Suprapubic skin (tissue), 4 donors: ENCODE measurements around the gene GSAP. TPM values are rescaled to one million over a fixed set of nuclear protein-coding genes. Genes with fewer than 3 reads are reported as not detected.
"Not testable (repeated sequence)": the region's sequence is repeated elsewhere in the genome, so short reads cannot be mapped to it uniquely, and the experiment has no call there.

ENCODE experiments used
- DNase-seq, 2 donors: peaks; one replicate each; pipeline ENCODE4 v3.0.0-alpha.2; 2019; ENCODE audit warnings: low spot score in 2 of 2
- H3K27ac ChIP-seq: fragments of 200-600 bp; sonication (generic); one replicate; pipeline ENCODE4 v1.5.1; 2019
- H3K27me3 ChIP-seq: fragments of 200-600 bp; sonication (generic); one replicate; pipeline ENCODE4 v1.5.1; 2019
- H3K36me3 ChIP-seq: fragments of 200-600 bp; sonication (generic); one replicate; pipeline ENCODE4 v1.5.1; 2019
- H3K4me1 ChIP-seq: fragments of 200-600 bp; sonication (generic); one replicate; pipeline ENCODE4 v1.5.1; 2019
- H3K4me3 ChIP-seq: fragments of 200-600 bp; sonication (generic); one replicate; pipeline ENCODE4 v1.5.1; 2019; ENCODE audit warnings: mild to moderate bottlenecking
- H3K9me3 ChIP-seq: fragments of 200-600 bp; sonication (generic); one replicate; pipeline ENCODE4 v1.5.1; 2019
- EP300 ChIP-seq: sonication (generic); formaldehyde crosslinking; IDR thresholded peaks from one replicate; pipeline ENCODE4 v1.6.1; 2017; ENCODE audit warnings: antibody characterized with exemption
- POLR2A ChIP-seq, 2 donors: fragments of 450-650 bp; IDR thresholded peaks; one replicate each; pipeline ENCODE4 v1.6.1; 2017; ENCODE audit warnings: antibody characterized with exemption in 2 of 2, mild to moderate bottlenecking in 2 of 2, moderate library complexity in 2 of 2
- POLR2AphosphoS5 ChIP-seq, 3 donors: sonication (generic); formaldehyde crosslinking; IDR thresholded peaks; one replicate each; pipeline ENCODE4 v1.6.1; 2017; ENCODE audit warnings: antibody characterized with exemption in 3 of 3
- WGBS: methylation state at CpG from one replicate; pipeline ENCODE4 v1.1.5; 2018; 5-methylcytosine and 5-hydroxymethylcytosine counted together
- total RNA-seq, 4 donors: library from RNA; depleted of rRNA; stranded (reverse); fragments of >200 nt; gene quantifications; one replicate each; pipeline ENCODE4 v1.1.0, GENCODE V29; 2016
- TF ChIP-seq, protein P1 (sequence below), 2 donors: fragments of 200-600 bp in 1 of 2; fragments of 450-650 bp in 1 of 2; sonication (generic) in 1 of 2; IDR thresholded peaks; one replicate each; pipeline ENCODE4 v1.5.1; 2016 to 2019; ENCODE audit warnings: antibody characterized with exemption in 2 of 2, mild to moderate bottlenecking in 1 of 2, moderate library complexity in 1 of 2

GSAP gene
- total RNA-seq, 4 donors from 2014 or later = 11.8 to 52.8 (median 17.2) TPM

DNA sequence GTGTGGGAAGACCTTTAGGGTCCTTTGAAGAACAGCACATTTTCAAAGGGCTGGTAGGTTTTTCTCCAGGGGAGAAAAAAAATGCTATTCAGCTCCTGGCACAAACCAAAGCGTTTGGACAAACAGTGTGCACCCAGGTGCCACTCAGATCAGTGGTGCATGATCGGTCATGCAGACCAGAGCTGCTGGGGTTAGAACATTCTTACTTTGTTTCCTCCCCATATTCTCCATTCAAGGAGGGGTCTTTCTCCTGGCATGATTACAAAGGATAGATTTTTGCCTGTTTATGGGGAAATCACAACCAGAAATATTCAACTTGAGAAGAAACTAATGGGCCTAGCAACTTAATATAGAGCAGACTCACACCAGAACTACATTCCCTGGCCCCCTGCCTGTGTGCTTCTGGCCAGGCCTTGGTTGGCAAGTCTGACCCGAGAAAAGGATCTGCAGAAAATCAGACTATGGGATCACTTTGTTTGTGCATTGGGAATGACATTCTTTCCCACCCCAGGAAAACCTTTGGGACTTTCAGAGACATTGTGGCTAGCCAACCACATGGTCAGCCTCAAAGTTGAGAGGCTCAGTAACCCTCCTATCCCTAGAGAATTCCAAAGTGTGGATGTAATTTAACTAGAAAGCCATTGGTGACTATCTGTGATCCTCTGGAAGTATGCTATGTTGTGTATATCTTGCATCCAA lies 134.2 kb downstream of the GSAP start:
- H3K36me3 ChIP-seq = peaks cover 2% of the 10 kb centered on the region
- DNase-seq = no peak
- H3K4me1 ChIP-seq = peaks cover 26% of the 10 kb centered on the region
- H3K27me3 ChIP-seq = no peaks in the 10 kb centered on the region
- 67% methylated on average over 3 of the region's 3 CpGs for WGBS
- no peaks in the 10 kb centered on the region for H3K9me3 ChIP-seq
- TF ChIP-seq POLR2AphosphoS5 (IDR thresholded peaks at IDR 0.05) (no peak), POLR2A (IDR thresholded peaks at IDR 0.05) (no peak), EP300 (no peak)
- TF ChIP-seq, protein P1, sequence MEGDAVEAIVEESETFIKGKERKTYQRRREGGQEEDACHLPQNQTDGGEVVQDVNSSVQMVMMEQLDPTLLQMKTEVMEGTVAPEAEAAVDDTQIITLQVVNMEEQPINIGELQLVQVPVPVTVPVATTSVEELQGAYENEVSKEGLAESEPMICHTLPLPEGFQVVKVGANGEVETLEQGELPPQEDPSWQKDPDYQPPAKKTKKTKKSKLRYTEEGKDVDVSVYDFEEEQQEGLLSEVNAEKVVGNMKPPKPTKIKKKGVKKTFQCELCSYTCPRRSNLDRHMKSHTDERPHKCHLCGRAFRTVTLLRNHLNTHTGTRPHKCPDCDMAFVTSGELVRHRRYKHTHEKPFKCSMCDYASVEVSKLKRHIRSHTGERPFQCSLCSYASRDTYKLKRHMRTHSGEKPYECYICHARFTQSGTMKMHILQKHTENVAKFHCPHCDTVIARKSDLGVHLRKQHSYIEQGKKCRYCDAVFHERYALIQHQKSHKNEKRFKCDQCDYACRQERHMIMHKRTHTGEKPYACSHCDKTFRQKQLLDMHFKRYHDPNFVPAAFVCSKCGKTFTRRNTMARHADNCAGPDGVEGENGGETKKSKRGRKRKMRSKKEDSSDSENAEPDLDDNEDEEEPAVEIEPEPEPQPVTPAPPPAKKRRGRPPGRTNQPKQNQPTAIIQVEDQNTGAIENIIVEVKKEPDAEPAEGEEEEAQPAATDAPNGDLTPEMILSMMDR (IDR thresholded peaks at IDR 0.05) = no peak
- H3K27ac ChIP-seq = no peak overlapping the region
- H3K4me3 ChIP-seq = no peak overlapping the region

DNA sequence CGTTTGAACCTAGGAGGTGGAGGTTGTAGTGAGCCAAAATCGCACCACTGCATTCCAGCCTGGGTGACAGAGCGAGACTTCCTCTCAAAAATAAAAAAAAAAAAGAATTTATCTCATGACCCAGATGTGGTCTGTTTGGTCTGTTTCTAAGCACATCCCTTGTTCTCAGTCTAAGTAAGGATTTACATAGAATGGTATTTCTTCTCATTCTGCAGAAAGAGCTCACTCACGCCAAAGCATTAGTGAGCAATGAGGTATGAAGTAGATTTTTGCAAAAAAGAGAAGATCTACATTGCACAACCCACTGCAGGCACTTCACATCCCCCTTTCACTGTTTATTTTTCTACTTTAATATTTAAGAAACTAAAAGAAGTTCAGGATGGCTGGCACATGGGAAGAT lies 140.0 kb downstream of the GSAP start:
- Histone ChIP-seq H3K4me1 (no peaks in the 10 kb centered on the region), H3K36me3 (peaks cover 2% of the 10 kb centered on the region), H3K27me3 (no peaks in the 10 kb centered on the region), H3K4me3 (no peak overlapping the region), H3K27ac (no peak overlapping the region), H3K9me3 (no peaks in the 10 kb centered on the region)
- WGBS = 90% methylated on average over 4 of the region's 4 CpGs
- TF ChIP-seq POLR2A (IDR thresholded peaks at IDR 0.05) = no peak
- no peak for TF ChIP-seq POLR2AphosphoS5 (IDR thresholded peaks at IDR 0.05)
- no peak for TF ChIP-seq EP300
- TF ChIP-seq, protein P1 (IDR thresholded peaks at IDR 0.05) = no peak
- no peak for DNase-seq

DNA sequence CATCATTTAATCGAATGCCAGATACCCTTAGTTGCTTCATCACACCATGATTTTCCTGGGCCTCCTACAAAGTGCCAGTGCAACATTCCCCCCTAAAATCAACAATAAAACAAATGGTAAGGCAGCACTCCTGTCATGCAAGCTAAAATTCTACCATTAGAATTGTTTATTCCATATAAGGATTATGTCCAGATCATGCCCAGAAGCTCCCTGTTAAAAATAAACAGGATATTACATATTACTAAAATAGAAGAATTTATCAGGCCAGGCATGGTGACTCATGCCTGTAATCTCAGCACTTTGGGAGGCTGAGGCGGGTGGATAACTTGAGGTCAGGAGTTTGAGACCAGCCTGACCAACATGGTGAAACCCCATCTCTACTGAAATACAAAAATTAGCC lies 140.5 kb downstream of the GSAP start:
- 91% methylated on average over 2 of the region's 2 CpGs for WGBS
- not testable (repeated sequence) for H3K27ac ChIP-seq, H3K36me3 ChIP-seq, H3K4me1 ChIP-seq, H3K27me3 ChIP-seq, DNase-seq, H3K4me3 ChIP-seq, H3K9me3 ChIP-seq

DNA sequence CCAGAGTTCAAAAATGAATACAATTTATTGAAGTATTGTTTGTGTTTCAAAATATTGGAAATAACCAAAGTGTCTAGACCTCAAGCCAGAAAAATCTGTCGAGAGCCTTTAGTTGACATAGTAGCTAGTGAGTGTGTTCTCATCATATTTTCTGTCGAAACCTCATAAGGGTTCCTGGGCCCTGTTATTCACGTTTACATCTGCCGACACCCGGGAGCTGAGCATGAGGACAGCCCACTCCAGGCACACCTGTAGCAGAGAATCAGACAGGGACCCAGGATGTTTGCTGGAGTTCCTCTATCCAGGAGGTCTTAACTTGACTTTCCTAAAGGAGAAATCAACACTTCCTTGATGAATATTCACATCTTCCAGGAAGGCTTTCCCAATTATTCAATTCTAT lies 144.4 kb downstream of the GSAP start:
- Histone ChIP-seq H3K36me3 (no peaks in the 10 kb centered on the region), H3K27ac (no peak overlapping the region), H3K27me3 (no peaks in the 10 kb centered on the region), H3K4me1 (no peaks in the 10 kb centered on the region), H3K9me3 (no peaks in the 10 kb centered on the region), H3K4me3 (no peak overlapping the region)
- 87% methylated on average over 5 of the region's 5 CpGs for WGBS
- TF ChIP-seq POLR2AphosphoS5 (IDR thresholded peaks at IDR 0.05) (no peak), EP300 (no peak), POLR2A (IDR thresholded peaks at IDR 0.05) (no peak)
- TF ChIP-seq, protein P1 (IDR thresholded peaks at IDR 0.05) = no peak
- no peak for DNase-seq

DNA sequence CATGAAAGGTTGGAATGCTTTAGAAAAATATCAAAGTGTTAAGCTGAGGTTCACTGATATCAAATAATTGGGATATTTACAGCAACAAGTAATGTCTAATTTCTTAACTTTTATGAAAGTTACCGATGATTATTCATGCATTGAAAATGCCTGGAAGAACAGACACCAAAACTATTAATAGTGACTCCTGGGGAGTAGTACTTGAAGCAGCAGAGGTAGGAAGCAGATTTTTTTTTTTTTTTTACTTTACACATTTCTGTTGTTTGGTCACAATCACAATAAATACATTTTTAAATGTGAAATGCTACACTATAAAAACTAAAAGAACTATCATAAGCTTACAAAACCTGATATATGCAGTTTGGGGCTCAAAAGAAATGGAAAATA lies 146.1 kb downstream of the GSAP start:
- H3K4me3 ChIP-seq = no peak overlapping the region
- H3K4me1 ChIP-seq = no peaks in the 10 kb centered on the region
- no peak for TF ChIP-seq POLR2AphosphoS5 (IDR thresholded peaks at IDR 0.05)
- TF ChIP-seq, protein P1 (IDR thresholded peaks at IDR 0.05) = no peak
- TF ChIP-seq POLR2A (IDR thresholded peaks at IDR 0.05) = no peak
- no peak for TF ChIP-seq EP300
- no peaks in the 10 kb centered on the region for H3K9me3 ChIP-seq
- no peak overlapping the region for H3K27ac ChIP-seq
- DNase-seq = no peak
- no peaks in the 10 kb centered on the region for H3K27me3 ChIP-seq
- 80% methylated on average over 1 of the region's 1 CpG for WGBS
- no peaks in the 10 kb centered on the region for H3K36me3 ChIP-seq
